ENCODE measurements around the gene DDI1. TPM values are rescaled to one million over a fixed set of nuclear protein-coding genes. Genes with fewer than 3 reads are reported as not detected.

The DDI1 gene
- total and polyA plus RNA-seq, 2 experiments from 2014 or later: 0.13 TPM; not detected in 1

GRCh38 chr11:104086621-104087020 lies 50.2 kb downstream of the DDI1 start:
- ATAC-seq (no peak), DNase-seq (ENCODE audit: low spot score) (no peak)
- H3F3A ChIP-seq (replicated peaks; ENCODE audit: low read depth): no peaks in the 10 kb centered on the region
- Mint-ChIP-seq H3K9me3 (no peaks in the 10 kb centered on the region), H3K36me3 (ENCODE audit: low read depth) (no peaks in the 10 kb centered on the region), H3K27me3 (ENCODE audit: insufficient read depth, low read depth, poor library complexity) (no peaks in the 10 kb centered on the region), H3K27ac (no peak overlapping the region), H3K4me1 (no peaks in the 10 kb centered on the region), H3K4me3 (no peak overlapping the region)
- H3K36me3 ChIP-seq (ENCODE audit: insufficient read depth): no peaks in the 10 kb centered on the region
- no peaks in the 10 kb centered on the region for H3K27me3 ChIP-seq (ENCODE audit: insufficient read depth)
- no peak for TF ChIP-seq ZNF114 (CRISPR knock-in tag; IDR thresholded peaks at IDR 0.05)
- no peaks in the 10 kb centered on the region for H3K9me2 ChIP-seq (ENCODE audit: insufficient read depth)
- no peaks in the 10 kb centered on the region for H3K79me2 ChIP-seq (replicated peaks; ENCODE audit: insufficient read depth)
- no peak overlapping the region for H3K27ac ChIP-seq (ENCODE audit: low read depth)
- no peak overlapping the region for H3K4me2 ChIP-seq
- H2AFZ ChIP-seq: no peak overlapping the region
- no peaks in the 10 kb centered on the region for H3K4me1 ChIP-seq (ENCODE audit: insufficient read depth)
- no peaks in the 10 kb centered on the region for H4K20me1 ChIP-seq (replicated peaks; ENCODE audit: insufficient read depth)
- no peak overlapping the region for H3K4me3 ChIP-seq

Other genes starting within 250 kb of the DDI1 start
- gene PDGFD, start 127.5 kb downstream of the DDI1 start, total RNA-seq (2014; rRNA removed; shearing (Covaris generic)): 4.5 and 6.9 TPM in 2 replicates
- 1.8 and 1.9 TPM in 2 replicates for gene PDGFD, start 127.5 kb downstream of the DDI1 start, polyA plus RNA-seq (2016; fragmentation: Nextera tagmentation; extraction: Ambion mirVana)

Data from GM23338 (cell line).